HG03066 (cell line): Measurements from ENCODE around the gene KLF11.
A peak's percentile ranks its signal among the peaks of the same experiment; 100 is the strongest.

Experiments used
- ATAC-seq: cut with Tn5 transposase; IDR thresholded peaks from one replicate; pipeline ENCODE4 v1.9.1; 2021; ENCODE audit warnings: low read depth; ENCODE audit not compliant: unreplicated experiment

The KLF11 gene

GRCh38 chr2:10061221-10061925 is 18.0 kb downstream of the KLF11 start:
- no peak for ATAC-seq

- ATAC-seq, result no peak
Measured at GRCh38 chr2:10062931-10063365, 19.6 kb downstream of the KLF11 start.

GRCh38 chr2:10063566-10063965 is 20.2 kb downstream of the KLF11 start:
- no peak for ATAC-seq

GRCh38 chr2:10064932-10065772 is 21.8 kb downstream of the KLF11 start:
- no peak for ATAC-seq

GRCh38 chr2:10065773-10066055 is 22.4 kb downstream of the KLF11 start:
- ATAC-seq, result no peak

GRCh38 chr2:10067330-10067729 is 24.0 kb downstream of the KLF11 start:
- no peak for ATAC-seq

- ATAC-seq, result no peak
Measured at GRCh38 chr2:10067881-10068280, 24.5 kb downstream of the KLF11 start.

DNA sequence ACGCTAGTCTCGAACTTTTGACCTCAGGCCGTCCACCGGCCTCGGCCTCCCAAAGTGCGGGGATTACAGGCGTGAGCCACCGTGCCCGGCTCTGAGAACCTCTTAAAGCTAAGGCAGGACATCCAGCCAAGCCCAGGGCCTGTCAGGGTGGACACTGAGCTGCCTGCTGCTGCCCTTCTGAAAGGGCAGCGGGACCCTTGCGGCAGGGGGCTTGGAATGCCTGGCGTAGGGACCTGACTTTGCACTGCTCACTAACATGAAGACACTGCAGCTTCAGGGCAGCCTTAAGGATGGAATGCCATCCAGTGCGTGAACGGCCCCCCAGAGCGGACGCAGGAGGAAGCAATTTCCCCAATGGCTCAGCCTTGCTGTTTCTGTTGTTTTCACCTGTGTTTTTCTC is 27.8 kb downstream of the KLF11 start:
- ATAC-seq, result no peak

GRCh38 chr2:10071595-10071994 is 28.2 kb downstream of the KLF11 start:
- no peak for ATAC-seq

- peak; percentile 83 for ATAC-seq
Measured at GRCh38 chr2:10072656-10073480, 29.5 kb downstream of the KLF11 start.

- no peak for ATAC-seq
Measured at GRCh38 chr2:10073706-10074105, 30.4 kb downstream of the KLF11 start.

DNA sequence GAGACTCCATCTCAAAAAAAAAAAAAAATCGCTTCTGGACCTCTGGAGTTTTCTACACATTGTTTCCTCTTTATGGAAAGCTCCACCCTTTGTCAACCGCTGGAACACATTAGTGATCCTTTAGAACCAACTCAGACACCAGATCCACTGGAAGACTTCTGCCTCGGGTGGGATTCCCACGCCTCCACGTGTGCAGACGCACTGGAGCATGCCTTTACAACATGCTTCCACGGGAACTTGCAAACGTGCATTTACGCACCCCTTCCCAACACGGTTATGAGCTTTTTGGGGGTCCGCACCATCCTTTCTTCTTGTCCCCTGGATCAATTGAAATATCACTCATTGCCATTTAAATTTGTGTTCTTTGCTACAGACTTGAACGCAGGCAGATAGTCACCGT is 31.8 kb downstream of the KLF11 start:
- no peak for ATAC-seq

- no peak for ATAC-seq
Measured at GRCh38 chr2:10075571-10076209, 32.3 kb downstream of the KLF11 start.

GRCh38 chr2:10076511-10076910 is 33.2 kb downstream of the KLF11 start:
- no peak for ATAC-seq

DNA sequence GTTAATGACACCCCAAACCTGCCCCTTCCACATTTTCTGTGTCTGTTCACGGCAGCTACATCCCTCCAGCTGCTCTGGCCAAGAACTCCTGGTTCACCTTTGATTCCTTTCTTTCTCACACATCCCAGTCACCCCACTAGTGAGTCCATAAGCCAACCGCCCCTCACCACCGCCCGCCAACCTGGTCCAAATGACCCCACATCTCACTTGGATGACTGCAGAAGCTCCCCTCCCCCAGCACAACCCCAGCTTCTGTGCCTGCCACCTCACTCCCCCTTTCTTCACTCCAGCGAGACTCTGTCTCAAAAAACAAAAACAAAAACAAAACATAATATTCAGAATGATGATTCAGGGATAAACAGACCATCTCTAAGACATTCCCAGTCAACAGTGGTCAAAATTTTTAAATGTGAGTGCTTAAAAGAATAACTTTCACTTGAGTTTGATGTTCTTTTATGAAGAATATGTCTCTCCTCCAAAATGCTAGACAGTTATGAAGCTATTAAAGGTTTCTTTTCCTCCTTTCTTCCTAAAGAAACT is 33.7 kb downstream of the KLF11 start:
- no peak for ATAC-seq

DNA sequence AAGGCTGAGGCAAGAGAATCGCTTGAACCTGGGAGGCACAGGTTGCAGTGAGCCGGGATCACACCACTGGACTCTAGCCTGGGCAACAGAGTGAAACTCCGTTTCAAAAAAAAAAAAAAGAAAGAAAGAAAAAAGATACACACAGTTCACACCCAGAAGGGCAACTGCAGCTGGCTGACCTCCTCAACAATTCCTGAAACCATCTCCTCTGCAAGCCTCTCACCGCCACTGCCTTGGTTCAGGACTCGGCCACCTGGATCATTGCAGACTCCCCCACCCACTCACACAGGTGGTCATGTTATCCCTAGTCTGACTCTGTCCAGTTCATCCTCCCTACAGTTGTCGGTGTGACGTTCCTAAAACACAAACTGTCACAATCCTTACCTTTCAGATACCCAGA is 34.7 kb downstream of the KLF11 start:
- no peak for ATAC-seq

- ATAC-seq, result no peak
Measured at GRCh38 chr2:10078704-10079265, 35.4 kb downstream of the KLF11 start.

DNA sequence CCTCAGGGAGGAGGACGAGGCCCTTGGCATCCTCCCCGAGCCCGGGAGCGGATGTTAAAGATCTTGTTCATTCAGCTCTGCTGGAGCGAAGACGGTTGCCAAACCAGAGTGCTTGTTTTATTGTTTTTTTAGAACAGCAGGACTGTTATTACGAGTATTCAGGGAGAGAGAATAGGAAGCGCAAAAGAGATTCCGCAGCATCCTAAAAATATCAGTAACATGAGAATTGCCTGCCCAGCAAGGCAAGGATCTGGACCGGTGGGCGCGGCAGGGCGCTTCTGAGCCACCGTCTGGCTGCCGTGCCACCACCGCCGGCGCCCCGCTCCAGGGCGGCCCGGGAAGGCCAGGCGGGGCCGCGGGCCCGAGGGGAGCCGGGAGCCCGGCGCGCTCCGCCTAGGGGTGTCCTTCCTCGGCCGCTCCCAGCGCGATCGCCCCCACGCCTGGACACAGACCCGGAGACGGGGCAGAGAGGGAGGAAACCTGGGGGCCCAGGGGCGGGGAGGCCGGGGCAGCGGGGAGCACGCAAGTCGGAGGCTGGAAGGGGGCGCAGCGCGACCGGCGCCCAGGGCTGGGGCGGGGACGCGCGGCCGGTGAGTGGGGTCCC is 36.0 kb downstream of the KLF11 start:
- peak; percentile 26 for ATAC-seq

DNA sequence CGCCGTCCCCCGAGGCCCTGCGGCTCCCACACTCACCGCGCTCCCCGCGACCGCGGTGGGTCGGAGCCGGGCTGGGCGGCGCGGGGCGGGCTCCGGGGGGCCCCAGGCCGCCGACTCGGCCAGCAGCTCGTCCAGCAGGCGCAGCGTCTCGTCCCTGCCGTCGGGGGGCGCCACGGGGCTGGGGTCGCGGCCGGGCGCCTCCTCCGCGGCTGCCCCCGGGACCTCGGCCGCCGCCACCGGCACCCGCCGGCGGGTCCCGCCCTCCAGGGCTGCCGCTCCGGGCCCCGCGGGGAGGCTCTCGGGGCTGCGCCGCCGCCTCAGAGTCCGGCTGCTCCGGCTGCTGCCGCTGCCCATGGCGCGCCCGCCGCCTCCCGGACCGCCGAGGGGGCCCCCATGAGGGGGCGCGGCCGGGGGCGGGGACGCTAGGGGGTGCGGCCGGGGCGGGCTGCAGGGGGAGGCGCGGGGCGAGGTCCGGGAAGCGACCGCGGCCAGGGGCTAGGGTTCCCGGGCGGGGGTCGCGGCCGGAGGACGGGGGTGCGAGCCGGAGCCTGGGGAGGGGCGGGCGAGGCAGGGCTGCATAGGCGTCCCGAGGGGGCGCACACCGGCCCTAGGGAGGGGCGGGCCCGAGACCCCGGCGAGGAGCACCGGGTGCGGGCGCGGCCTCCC is 36.7 kb downstream of the KLF11 start, which contains the start of gene CYS1:
CYS1 (minus strand) TSS at position 542 of the 666 bp plus-strand sequence; CDS start at position 354, 188 bp downstream.
- peak; percentile 30 for ATAC-seq
